ENCODE results near the gene SFRP2.

SFRP2 gene

GRCh38 chr4:153788413-153789276 lies at the start of gene SFRP2:
Gene SFRP2, minus strand, starts transcription at chr4:153789083. Its CDS starts 248 bp downstream, at chr4:153788835.
- in situ Hi-C loops (cut with HindIII; ENCODE audit: low sequenced_read_pairs): no loop called here

GRCh38 chr4:153838564-153838963 lies 49.7 kb upstream of the SFRP2 start:
- in situ Hi-C loops (cut with HindIII; ENCODE audit: low sequenced_read_pairs): no loop called here

- in situ Hi-C loops (cut with HindIII; ENCODE audit: low sequenced_read_pairs): no loop called here
These were observed 46.0 kb upstream of the SFRP2 start for GRCh38 chr4:153834901-153835300.

GRCh38 chr4:153832720-153833287 lies 43.9 kb upstream of the SFRP2 start:
- in situ Hi-C loops (cut with HindIII; ENCODE audit: low sequenced_read_pairs): no loop called here

DNA sequence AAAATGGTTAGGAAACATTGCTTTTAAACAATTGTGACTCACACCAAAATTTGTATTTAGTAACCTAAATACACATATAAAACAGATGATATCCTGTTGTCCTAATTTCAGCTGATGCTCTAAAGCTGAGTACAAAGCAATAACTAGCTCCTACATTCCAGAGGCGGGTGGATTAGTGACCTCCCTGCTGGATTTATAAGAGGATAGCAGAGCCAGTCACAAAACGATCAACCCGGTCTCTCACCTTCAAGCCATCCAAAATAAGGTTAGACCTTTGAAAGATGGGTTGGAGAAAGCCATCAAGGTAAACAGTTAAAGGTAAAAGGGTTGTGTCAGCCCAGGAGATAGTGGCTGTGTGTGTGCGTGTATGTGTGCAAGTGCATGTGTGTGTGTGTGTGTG lies 43.2 kb upstream of the SFRP2 start:
- in situ Hi-C loops (cut with HindIII; ENCODE audit: low sequenced_read_pairs): no loop called here

- in situ Hi-C loops (cut with HindIII; ENCODE audit: low sequenced_read_pairs): no loop called here
These were observed 42.4 kb upstream of the SFRP2 start for GRCh38 chr4:153831245-153831644.

DNA sequence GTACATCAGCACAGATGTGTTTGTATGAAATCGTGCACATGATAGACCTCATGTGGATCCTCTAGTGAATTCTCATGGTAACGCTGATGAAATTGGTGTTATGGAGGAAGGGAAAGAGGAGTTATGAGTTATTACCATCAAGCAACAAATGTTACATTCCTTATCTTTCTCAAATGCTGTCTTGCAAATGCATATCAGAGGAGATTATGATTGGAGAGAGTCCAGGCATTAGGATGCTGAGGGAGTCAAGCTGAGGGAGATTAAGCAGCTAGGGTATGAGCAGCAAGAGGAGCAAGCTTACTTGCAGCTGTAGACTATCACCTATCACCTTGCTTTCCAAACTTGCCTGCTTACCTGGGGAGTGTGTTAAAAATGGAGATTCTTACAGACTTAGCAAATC lies 36.8 kb upstream of the SFRP2 start:
- in situ Hi-C loops (cut with HindIII; ENCODE audit: low sequenced_read_pairs): no loop called here

GRCh38 chr4:153825126-153825525 lies 36.2 kb upstream of the SFRP2 start:
- in situ Hi-C loops (cut with HindIII; ENCODE audit: low sequenced_read_pairs): no loop called here

DNA sequence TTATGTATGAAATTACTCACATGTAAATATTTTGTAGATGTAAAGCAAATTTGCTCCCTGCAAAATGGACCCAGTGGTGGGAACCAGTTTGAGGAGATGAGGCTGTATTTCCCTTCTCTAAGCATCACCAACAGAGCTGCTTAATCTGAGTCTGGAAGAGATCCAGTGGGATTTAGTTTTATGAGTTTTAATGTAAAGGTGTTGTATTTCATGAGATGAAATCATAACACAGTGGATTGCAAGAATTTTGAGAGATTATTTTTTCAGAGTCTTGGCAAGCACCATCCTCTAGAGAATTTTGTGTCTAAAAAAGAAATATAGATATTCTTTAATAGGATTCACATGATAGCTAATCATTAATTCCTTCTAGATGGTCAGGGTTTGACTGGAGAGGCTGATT lies 35.6 kb upstream of the SFRP2 start:
- in situ Hi-C loops (cut with HindIII; ENCODE audit: low sequenced_read_pairs): no loop called here

GRCh38 chr4:153823483-153823882 lies 34.6 kb upstream of the SFRP2 start:
- in situ Hi-C loops (cut with HindIII; ENCODE audit: low sequenced_read_pairs): no loop called here

- in situ Hi-C loops (cut with HindIII; ENCODE audit: low sequenced_read_pairs): no loop called here
These were observed 33.4 kb upstream of the SFRP2 start for GRCh38 chr4:153822316-153822715.

- in situ Hi-C loops (cut with HindIII; ENCODE audit: low sequenced_read_pairs): no loop called here
These were observed 28.6 kb upstream of the SFRP2 start for GRCh38 chr4:153817466-153817865.

DNA sequence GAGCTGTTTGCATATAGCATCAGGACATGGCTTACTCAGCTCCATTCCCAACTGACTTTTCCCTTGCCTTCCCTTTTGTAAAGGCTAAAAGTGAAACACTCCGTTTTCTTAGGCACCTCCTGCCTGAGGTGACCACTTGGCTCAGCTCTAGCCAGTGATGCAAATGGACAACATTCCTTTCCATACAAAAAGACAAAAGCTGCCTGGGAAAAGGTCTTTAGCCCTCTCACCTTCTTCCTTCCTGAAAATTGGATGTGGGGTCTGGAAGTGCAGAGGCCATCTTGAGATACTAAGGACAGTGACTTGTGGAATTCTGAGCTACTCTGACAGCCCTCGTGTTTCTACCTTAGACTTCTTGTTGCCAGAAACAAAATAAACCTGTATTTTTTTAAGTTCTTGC lies 27.7 kb upstream of the SFRP2 start:
- in situ Hi-C loops (cut with HindIII; ENCODE audit: low sequenced_read_pairs): no loop called here

DNA sequence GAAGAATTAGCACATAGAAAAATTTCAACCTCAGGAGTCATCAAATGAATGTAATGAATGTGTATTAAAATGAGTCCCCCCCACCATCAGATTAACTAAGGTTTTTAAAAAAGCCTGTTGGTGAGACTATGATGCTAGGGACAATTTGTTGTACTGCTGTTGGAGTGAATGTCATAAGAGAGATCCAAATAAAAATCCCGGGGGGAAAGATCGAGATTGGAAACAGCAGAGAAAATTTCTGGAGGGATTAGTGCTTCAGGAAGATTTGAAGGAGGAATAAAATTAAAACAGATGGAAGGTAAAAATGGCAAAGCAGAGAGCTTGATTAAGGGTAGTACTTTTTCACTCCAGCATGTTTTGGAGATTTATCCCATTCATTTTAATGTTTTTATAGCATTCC lies 25.9 kb upstream of the SFRP2 start:
- in situ Hi-C loops (cut with HindIII; ENCODE audit: low sequenced_read_pairs): no loop called here

- in situ Hi-C loops (cut with HindIII; ENCODE audit: low sequenced_read_pairs): no loop called here
These were observed 21.3 kb upstream of the SFRP2 start for GRCh38 chr4:153809916-153810810.

- in situ Hi-C loops (cut with HindIII; ENCODE audit: low sequenced_read_pairs): no loop called here
These were observed 20.4 kb upstream of the SFRP2 start for GRCh38 chr4:153809307-153809706.

DNA sequence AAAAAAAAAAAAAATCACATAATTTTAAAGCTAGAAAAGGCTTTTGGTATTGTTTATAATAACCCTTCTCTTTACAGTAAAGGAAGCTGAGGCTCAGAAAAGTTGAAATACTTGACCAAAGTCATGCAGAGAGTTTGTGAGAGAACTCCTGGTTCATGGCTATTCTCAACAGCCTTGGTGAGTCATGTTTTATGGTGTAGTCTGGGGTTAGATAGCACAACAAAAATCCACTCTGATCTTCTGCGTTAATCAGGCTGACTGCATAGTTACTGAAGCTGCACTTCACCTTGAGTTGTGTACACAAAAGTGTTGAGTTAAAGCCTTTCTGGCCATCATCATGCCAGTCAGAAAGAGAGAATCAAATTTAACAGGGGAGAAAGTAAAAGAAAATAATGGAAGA lies 19.3 kb upstream of the SFRP2 start:
- in situ Hi-C loops (cut with HindIII; ENCODE audit: low sequenced_read_pairs): no loop called here

DNA sequence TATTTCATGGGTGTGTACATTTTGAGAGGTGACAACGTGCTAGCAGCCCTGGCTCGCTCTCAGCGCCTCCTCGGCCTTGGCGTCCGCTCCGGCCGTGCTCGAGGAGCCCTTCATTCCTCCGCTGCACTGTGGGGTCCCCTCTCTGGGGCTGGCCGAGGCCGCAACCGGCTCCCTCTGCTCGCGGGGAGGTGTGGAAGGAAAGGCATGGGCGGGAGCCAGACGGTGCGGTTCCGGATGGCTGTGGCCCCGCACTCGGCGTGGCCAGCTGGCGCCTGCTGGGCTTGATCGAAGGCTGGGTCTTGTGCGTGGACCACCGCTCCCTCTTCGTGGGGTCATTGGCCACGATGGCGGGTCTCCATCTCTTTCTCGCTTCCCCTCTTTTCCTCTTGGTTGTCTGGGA lies 17.2 kb upstream of the SFRP2 start:
- in situ Hi-C loops (cut with HindIII; ENCODE audit: low sequenced_read_pairs): no loop called here

DNA sequence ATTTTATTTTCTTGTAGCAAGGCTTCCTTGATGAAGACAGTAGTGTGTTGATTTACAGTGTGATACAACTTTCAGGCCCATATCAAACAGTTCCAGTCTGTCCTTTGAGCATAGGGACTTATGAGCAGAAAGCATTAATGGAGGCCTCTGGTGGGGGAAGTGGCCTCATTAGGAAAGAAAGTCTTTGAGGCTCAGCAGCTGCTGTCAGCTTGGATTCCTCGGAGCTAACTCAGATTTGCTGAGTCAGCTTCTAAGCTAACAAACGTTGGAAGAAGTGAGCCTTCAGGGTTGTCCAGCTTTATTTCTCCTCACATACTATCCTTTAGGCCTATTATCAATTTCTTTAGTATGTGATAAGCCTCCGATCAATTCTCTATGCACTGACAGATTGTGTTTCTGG lies 15.8 kb upstream of the SFRP2 start:
- in situ Hi-C loops (cut with HindIII; ENCODE audit: low sequenced_read_pairs): no loop called here

DNA sequence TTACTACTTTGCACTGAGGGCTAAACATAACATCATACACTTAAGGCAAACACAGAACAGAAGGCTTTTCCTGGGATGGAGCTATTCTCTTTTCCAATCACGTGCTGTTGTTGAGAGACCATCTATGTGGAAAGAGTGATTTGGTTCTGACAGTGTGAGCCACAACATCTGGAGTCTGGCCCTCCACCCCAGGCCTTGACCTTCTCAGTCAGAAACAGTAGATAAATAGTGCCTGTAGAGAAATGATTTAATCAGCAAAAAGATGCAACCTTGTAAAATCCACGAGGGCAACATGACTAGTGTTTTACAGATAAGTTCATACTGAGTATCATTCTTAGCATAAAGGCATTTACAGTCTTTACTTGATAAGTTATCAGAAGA lies 10.8 kb upstream of the SFRP2 start:
- in situ Hi-C loops (cut with HindIII; ENCODE audit: low sequenced_read_pairs): no loop called here

GRCh38 chr4:153798901-153799693 lies 10.2 kb upstream of the SFRP2 start:
- in situ Hi-C loops (cut with HindIII; ENCODE audit: low sequenced_read_pairs): no loop called here

All from DLD1 (cell line).